ENCODE results near the gene PARP16. TPM values are rescaled to one million over a fixed set of nuclear protein-coding genes. Genes with fewer than 3 reads are reported as not detected.

The PARP16 gene
- total RNA-seq, 1 donor from 2014 or later = 2.1 TPM

- no peak for TF ChIP-seq CTCF (IDR thresholded peaks at IDR 0.05; ENCODE audit: insufficient read depth, low read length, severe bottlenecking)
- Histone ChIP-seq H3K27me3 (ENCODE audit: control insufficient read depth, insufficient read depth, low read length) (no peaks in the 10 kb centered on the region), H3K4me3 (ENCODE audit: low read depth, low read length) (no peak overlapping the region), H3K36me3 (ENCODE audit: control insufficient read depth, insufficient read depth, low read length) (no peaks in the 10 kb centered on the region)
- DNase-seq (ENCODE audit: low read depth) = no peak
- no peak for FAIRE-seq
Measured at GRCh38 chr15:65209701-65210643, 76.7 kb downstream of the PARP16 start.

- no peak for FAIRE-seq
- Histone ChIP-seq H3K27me3 (ENCODE audit: control insufficient read depth, insufficient read depth, low read length) (no peaks in the 10 kb centered on the region), H3K4me3 (ENCODE audit: low read depth, low read length) (no peak overlapping the region), H3K36me3 (ENCODE audit: control insufficient read depth, insufficient read depth, low read length) (no peaks in the 10 kb centered on the region)
- no peak for TF ChIP-seq CTCF (IDR thresholded peaks at IDR 0.05; ENCODE audit: insufficient read depth, low read length, severe bottlenecking)
- DNase-seq (ENCODE audit: low read depth) = no peak
Measured at GRCh38 chr15:65208647-65209046, 78.0 kb downstream of the PARP16 start.

Other genes with a start within 250 kb of the PARP16 start
- gene SLC51B, start 241.5 kb downstream of the PARP16 start, total RNA-seq = not detected in 2 replicates
- not detected in 2 replicates for gene RASL12, start 218.9 kb downstream of the PARP16 start, total RNA-seq
- not detected in 2 replicates for gene KBTBD13, start 210.1 kb downstream of the PARP16 start, total RNA-seq
- 1.3 and 2.0 TPM in 2 replicates for gene UBAP1L, start 171.7 kb downstream of the PARP16 start, total RNA-seq
- 10.0 and 10.3 TPM in 2 replicates for gene PDCD7, start 153.1 kb downstream of the PARP16 start, total RNA-seq
- 45.3 and 67.5 TPM in 2 replicates for gene CLPX, start 101.5 kb downstream of the PARP16 start, total RNA-seq
- under 0.01 TPM in 2 replicates for gene CILP, start 75.4 kb downstream of the PARP16 start, total RNA-seq
- gene RNU5A-1, start 9.2 kb upstream of the PARP16 start, total RNA-seq = not detected in 2 replicates
- gene RNU5B-1, start 17.8 kb upstream of the PARP16 start, total RNA-seq = not detected in 2 replicates
- gene IGDCC3, start 91.1 kb upstream of the PARP16 start, total RNA-seq = not detected in 2 replicates
- under 0.01 TPM in 2 replicates for gene IGDCC4, start 136.1 kb upstream of the PARP16 start, total RNA-seq
- 28.4 and 41.9 TPM in 2 replicates for gene DPP8, start 230.8 kb upstream of the PARP16 start, total RNA-seq
- 29.2 and 60.8 TPM in 2 replicates for gene HACD3, start 243.6 kb upstream of the PARP16 start, total RNA-seq